Measurements from ENCODE around the gene NRG3. TPM values are rescaled to one million over a fixed set of nuclear protein-coding genes. Genes with fewer than 3 reads are reported as not detected.

The NRG3 gene
- total and polyA plus RNA-seq, 2 of the 4 experiments (the other 2 are of a cell fraction): not detected

- H3K27me3 ChIP-seq (ENCODE audit: control insufficient read depth, insufficient read depth, low read length): no peaks in the 10 kb centered on the region
- WGBS, 2 experiments (ENCODE audit: extremely low coverage in 2 of 2, insufficient read length in 1 of 2): no CpG with 5 or more reads among the region's 1 CpG
- POLR2A ChIA-PET (ENCODE audit: unreplicated experiment): no interaction called here
- H4K5ac ChIP-seq (ENCODE audit: low read depth, low read length): no peak overlapping the region
- no peaks in the 10 kb centered on the region for H3K4me1 ChIP-seq (ENCODE audit: control insufficient read depth, insufficient read depth, low read length)
- no peaks in the 10 kb centered on the region for H3K36me3 ChIP-seq (ENCODE audit: control insufficient read depth, insufficient read depth, low read length)
- no peaks in the 10 kb centered on the region for H3K9me3 ChIP-seq (ENCODE audit: control insufficient read depth, insufficient read depth, low read length)
- H3K18ac ChIP-seq (ENCODE audit: low read depth, low read length): no peak overlapping the region
- H2AK5ac ChIP-seq (ENCODE audit: low read depth, low read length): no peak overlapping the region
- dilution Hi-C loops (cut with HindIII; ENCODE audit: low sequenced_read_pairs, unreplicated experiment): no loop called here
- no peak overlapping the region for H3K4me2 ChIP-seq (ENCODE audit: low read depth, low read length)
- H4K20me1 ChIP-seq (ENCODE audit: insufficient read depth, low read length): no peaks in the 10 kb centered on the region
- H3K27ac ChIP-seq (ENCODE audit: insufficient read depth, low read length): no peak overlapping the region
- H2AK9ac ChIP-seq (replicated peaks; ENCODE audit: low read depth, low read length, poor library complexity): no peak overlapping the region
- TF ChIP-seq BHLHE40 (IDR thresholded peaks at IDR 0.05; ENCODE audit: low read depth, low read length): no peak
- TF ChIP-seq RCOR1 (IDR thresholded peaks at IDR 0.05; ENCODE audit: insufficient replicate concordance, low read length): no peak
- TF ChIP-seq MAZ (IDR thresholded peaks at IDR 0.05; ENCODE audit: borderline replicate concordance, low read depth, low read length): no peak
- TF ChIP-seq POLR2A (IDR thresholded peaks at IDR 0.05; ENCODE audit: low read depth, low read length): no peak
- TF ChIP-seq FOS (IDR thresholded peaks at IDR 0.05; ENCODE audit: low read depth, low read length): no peak
- no peak for TF ChIP-seq CHD1 (IDR thresholded peaks at IDR 0.05; ENCODE audit: low read depth, low read length)
- TF ChIP-seq, protein P1, sequence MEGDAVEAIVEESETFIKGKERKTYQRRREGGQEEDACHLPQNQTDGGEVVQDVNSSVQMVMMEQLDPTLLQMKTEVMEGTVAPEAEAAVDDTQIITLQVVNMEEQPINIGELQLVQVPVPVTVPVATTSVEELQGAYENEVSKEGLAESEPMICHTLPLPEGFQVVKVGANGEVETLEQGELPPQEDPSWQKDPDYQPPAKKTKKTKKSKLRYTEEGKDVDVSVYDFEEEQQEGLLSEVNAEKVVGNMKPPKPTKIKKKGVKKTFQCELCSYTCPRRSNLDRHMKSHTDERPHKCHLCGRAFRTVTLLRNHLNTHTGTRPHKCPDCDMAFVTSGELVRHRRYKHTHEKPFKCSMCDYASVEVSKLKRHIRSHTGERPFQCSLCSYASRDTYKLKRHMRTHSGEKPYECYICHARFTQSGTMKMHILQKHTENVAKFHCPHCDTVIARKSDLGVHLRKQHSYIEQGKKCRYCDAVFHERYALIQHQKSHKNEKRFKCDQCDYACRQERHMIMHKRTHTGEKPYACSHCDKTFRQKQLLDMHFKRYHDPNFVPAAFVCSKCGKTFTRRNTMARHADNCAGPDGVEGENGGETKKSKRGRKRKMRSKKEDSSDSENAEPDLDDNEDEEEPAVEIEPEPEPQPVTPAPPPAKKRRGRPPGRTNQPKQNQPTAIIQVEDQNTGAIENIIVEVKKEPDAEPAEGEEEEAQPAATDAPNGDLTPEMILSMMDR (conservative IDR thresholded peaks at IDR 0.05; ENCODE audit: low read depth, low read length): no peak
- TF ChIP-seq RAD21 (IDR thresholded peaks at IDR 0.05; ENCODE audit: low read length): no peak
- no peak for TF ChIP-seq NFE2L2 (IDR thresholded peaks at IDR 0.05; ENCODE audit: low read depth, low read length)
- TF ChIP-seq SMC3 (IDR thresholded peaks at IDR 0.05; ENCODE audit: low read depth, low read length): no peak
- TF ChIP-seq MXI1 (IDR thresholded peaks at IDR 0.05; ENCODE audit: borderline replicate concordance, low read depth, low read length): no peak
- TF ChIP-seq MAFK (IDR thresholded peaks at IDR 0.05; ENCODE audit: low read depth, low read length): no peak
- no peak for TF ChIP-seq CEBPB (IDR thresholded peaks at IDR 0.05; ENCODE audit: low read depth, low read length)
- TF ChIP-seq, protein P2, sequence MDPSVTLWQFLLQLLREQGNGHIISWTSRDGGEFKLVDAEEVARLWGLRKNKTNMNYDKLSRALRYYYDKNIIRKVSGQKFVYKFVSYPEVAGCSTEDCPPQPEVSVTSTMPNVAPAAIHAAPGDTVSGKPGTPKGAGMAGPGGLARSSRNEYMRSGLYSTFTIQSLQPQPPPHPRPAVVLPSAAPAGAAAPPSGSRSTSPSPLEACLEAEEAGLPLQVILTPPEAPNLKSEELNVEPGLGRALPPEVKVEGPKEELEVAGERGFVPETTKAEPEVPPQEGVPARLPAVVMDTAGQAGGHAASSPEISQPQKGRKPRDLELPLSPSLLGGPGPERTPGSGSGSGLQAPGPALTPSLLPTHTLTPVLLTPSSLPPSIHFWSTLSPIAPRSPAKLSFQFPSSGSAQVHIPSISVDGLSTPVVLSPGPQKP (IDR thresholded peaks at IDR 0.05; ENCODE audit: borderline replicate concordance, low read depth, low read length): no peak
- TF ChIP-seq USF2 (IDR thresholded peaks at IDR 0.05; ENCODE audit: low read depth, low read length): no peak
- no peak for TF ChIP-seq RFX5 (IDR thresholded peaks at IDR 0.05; ENCODE audit: low read depth, low read length)
- in situ Hi-C loops (cut with MboI; ENCODE audit: low sequenced_read_pairs): no loop called here
- no peak overlapping the region for H2BK120ac ChIP-seq (ENCODE audit: low read depth, low read length)
- CTCF ChIA-PET: no interaction called here
- H2BK5ac ChIP-seq (ENCODE audit: low read depth, low read length, poor library complexity, severe bottlenecking): no peak overlapping the region
- H3K9me1 ChIP-seq (ENCODE audit: insufficient read depth, low read length): no peaks in the 10 kb centered on the region
- H3K4ac ChIP-seq (ENCODE audit: low read depth, low read length): no peak overlapping the region
- H3K56ac ChIP-seq (ENCODE audit: extremely low read depth, insufficient read depth, low read length): no peak overlapping the region
- H2AFZ ChIP-seq (replicated peaks; ENCODE audit: low read length, poor library complexity): no peak overlapping the region
- H4K8ac ChIP-seq (ENCODE audit: low read depth in 2 of 2, low read length in 2 of 2): no peak overlapping the region
- no peak overlapping the region for H2BK15ac ChIP-seq (ENCODE audit: low read depth, low read length)
- DNase-seq: no peak
- no peak overlapping the region for H3K23ac ChIP-seq (ENCODE audit: low read depth, low read length)
- no peak overlapping the region for H3K9ac ChIP-seq (ENCODE audit: low read depth, low read length)
- H3K14ac ChIP-seq (replicated peaks; ENCODE audit: low read depth, low read length): no peak overlapping the region
- no peak overlapping the region for H2BK20ac ChIP-seq (ENCODE audit: low read depth, low read length)
- no peak for ATAC-seq (ENCODE audit: low read depth)
- no TSS peak for BruUV-seq (replicated peaks)
- intact Hi-C loops (cut with micrococcal nuclease): no loop called here
- no peak overlapping the region for H3K4me3 ChIP-seq (ENCODE audit: insufficient read depth, low read depth, low read length)
- H3K79me1 ChIP-seq (ENCODE audit: low read depth in 1 of 2, low read length in 2 of 2): no peaks in the 10 kb centered on the region
- H4K91ac ChIP-seq (ENCODE audit: insufficient read depth, low read depth, low read length): no peak overlapping the region
These were observed 7.0 kb downstream of the NRG3 start for GRCh38 chr10:81882011-81882410.

All from IMR-90 (cell line).